ENCODE results near the gene PRELID2. TPM values are rescaled to one million over a fixed set of nuclear protein-coding genes. Genes with fewer than 3 reads are reported as not detected.
A peak's percentile ranks its signal among the peaks of the same experiment; 100 is the strongest.

The PRELID2 gene
- total RNA-seq, 4 donors from 2014 or later = 13.6 to 19.8 (median 17.3) TPM

- H3K4me3 ChIP-seq = no peak overlapping the region
- H3K4me1 ChIP-seq = peaks cover 0 to 16% (median 0%) of the 10 kb centered on the region in 3 donors
- TF ChIP-seq POLR2AphosphoS5 (IDR thresholded peaks at IDR 0.05) (no peak), EP300 (IDR thresholded peaks at IDR 0.05) (no peak), CTCF (IDR thresholded peaks at IDR 0.05) (no peak), POLR2A (IDR thresholded peaks at IDR 0.05) (no peak)
- 83 to 92% methylated on average over 4 of the region's 4 CpGs for WGBS, 2 donors (ENCODE audit: low coverage in 1 of 2)
- no peaks in the 10 kb centered on the region for H3K27me3 ChIP-seq
- no peaks in the 10 kb centered on the region for H3K9me3 ChIP-seq
- H3K27ac ChIP-seq = no peak overlapping the region
- no peak for ATAC-seq
- H3K36me3 ChIP-seq = no peaks in the 10 kb centered on the region
Measured at GRCh38 chr5:145858959-145859358, 23.8 kb upstream of the PRELID2 start.

GRCh38 chr5:145856285-145856818 lies 21.2 kb upstream of the PRELID2 start:
- WGBS, 2 donors (ENCODE audit: low coverage in 1 of 2) = 5 to 8% methylated on average over 6 to 16 of the region's 25 CpGs
- H3K4me3 ChIP-seq = peak overlapping the region; percentile 19 to 53
- H3K27ac ChIP-seq = peak overlapping the region in 3 of 4 donors; percentile 78 to 80 (median 79)
- ATAC-seq = peak; percentile 80
- no peaks in the 10 kb centered on the region for H3K36me3 ChIP-seq
- TF ChIP-seq EP300 (IDR thresholded peaks at IDR 0.05) (no peak), CTCF (IDR thresholded peaks at IDR 0.05) (peak in 2 of 4 experiments; percentile 36 to 39), POLR2AphosphoS5 (IDR thresholded peaks at IDR 0.05) (peak; percentile 22), POLR2A (IDR thresholded peaks at IDR 0.05) (no peak)
- H3K27me3 ChIP-seq = no peaks in the 10 kb centered on the region
- no peaks in the 10 kb centered on the region for H3K9me3 ChIP-seq
- peaks cover 0 to 16% (median 0%) of the 10 kb centered on the region in 3 donors for H3K4me1 ChIP-seq

GRCh38 chr5:145855763-145856267 lies 20.7 kb upstream of the PRELID2 start:
- Histone ChIP-seq H3K27ac (peak overlapping the region in 3 of 4 donors; percentile 78 to 80 (median 79)), H3K27me3 (no peaks in the 10 kb centered on the region), H3K4me1 (peaks cover 0 to 16% (median 0%) of the 10 kb centered on the region in 3 donors), H3K36me3 (no peaks in the 10 kb centered on the region), H3K4me3 (peak overlapping the region; percentile 19 to 53), H3K9me3 (no peaks in the 10 kb centered on the region)
- WGBS, 2 donors (ENCODE audit: low coverage in 1 of 2) = 13 to 68% methylated on average over 2 to 3 of the region's 4 CpGs
- peak; percentile 17 for ATAC-seq
- TF ChIP-seq POLR2A (IDR thresholded peaks at IDR 0.05) = no peak
- no peak for TF ChIP-seq CTCF (IDR thresholded peaks at IDR 0.05)
- TF ChIP-seq POLR2AphosphoS5 (IDR thresholded peaks at IDR 0.05) = no peak
- no peak for TF ChIP-seq EP300 (IDR thresholded peaks at IDR 0.05)

- Histone ChIP-seq H3K36me3 (no peaks in the 10 kb centered on the region), H3K27ac (no peak overlapping the region), H3K27me3 (no peaks in the 10 kb centered on the region), H3K4me3 (no peak overlapping the region), H3K4me1 (peaks cover 0 to 16% (median 0%) of the 10 kb centered on the region in 3 donors), H3K9me3 (no peaks in the 10 kb centered on the region)
- WGBS, 2 donors (ENCODE audit: low coverage in 1 of 2) = 84 to 89% methylated on average over 2 of the region's 2 CpGs
- ATAC-seq = peak; percentile 41
- no peak for TF ChIP-seq EP300 (IDR thresholded peaks at IDR 0.05)
- TF ChIP-seq POLR2A (IDR thresholded peaks at IDR 0.05) = no peak
- TF ChIP-seq CTCF (IDR thresholded peaks at IDR 0.05) = no peak
- no peak for TF ChIP-seq POLR2AphosphoS5 (IDR thresholded peaks at IDR 0.05)
Measured at GRCh38 chr5:145854651-145855258, 19.6 kb upstream of the PRELID2 start.

All from gastroesophageal sphincter (tissue), 4 donors.